CD4-positive, alpha-beta T cell treated with Interleukin-15 for 1 hour (primary cell): ENCODE measurements around the gene TMEM63B.
"Not testable (repeated sequence)": the region's sequence is repeated elsewhere in the genome, so short reads cannot be mapped to it uniquely, and the experiment has no call there.

Source experiments
- DNase-seq: peaks from one replicate; pipeline ENCODE4 v3.0.0-alpha.2; 2020

The TMEM63B gene

GRCh38 chr6:44196351-44196750 lies 69.0 kb downstream of the TMEM63B start:
- not testable (repeated sequence) for DNase-seq

- no peak for DNase-seq
Observed at GRCh38 chr6:44198684-44199083, 71.3 kb downstream of the TMEM63B start.

- no peak for DNase-seq
Observed at GRCh38 chr6:44199883-44200282, 72.5 kb downstream of the TMEM63B start.

- no peak for DNase-seq
Observed at GRCh38 chr6:44201200-44201599, 73.8 kb downstream of the TMEM63B start.

GRCh38 chr6:44201638-44202303 lies 74.4 kb downstream of the TMEM63B start:
- no peak for DNase-seq

GRCh38 chr6:44202332-44202971 lies 75.1 kb downstream of the TMEM63B start:
- DNase-seq = no peak

- DNase-seq = no peak
Observed at GRCh38 chr6:44202972-44203750, 75.8 kb downstream of the TMEM63B start.

GRCh38 chr6:44203955-44204354 lies 76.6 kb downstream of the TMEM63B start:
- no peak for DNase-seq
